Smooth muscle cell (in vitro differentiated cells): ENCODE results near the gene TRMT44. TPM values are rescaled to one million over a fixed set of nuclear protein-coding genes. Genes with fewer than 3 reads are reported as not detected.

ENCODE experiments used
- DNase-seq: peaks from one replicate; lab custom pipeline; 2025; ENCODE audit not compliant: unreplicated experiment; lab: John Stamatoyannopoulos, UW
- H2AFZ ChIP-seq: fragments of 200-600 bp; sonication (generic); 2 replicates; pipeline ENCODE4 v1.6.0; 2016; ENCODE audit warnings: antibody characterized with exemption, low read depth, mild to moderate bottlenecking
- H3F3A ChIP-seq: fragments of 200-600 bp; sonication (generic); 2 replicates; pipeline ENCODE4 v1.6.0; 2017; ENCODE audit warnings: antibody characterized with exemption, low read depth
- H3K27ac ChIP-seq: fragments of 200-600 bp; sonication (generic); 2 replicates; pipeline ENCODE4 v1.5.1; 2016; ENCODE audit warnings: low read depth, mild to moderate bottlenecking
- H3K27me3 ChIP-seq: fragments of 200-600 bp; sonication (generic); 2 replicates; pipeline ENCODE4 v1.6.1; 2016; ENCODE audit warnings: low read depth, mild to moderate bottlenecking
- H3K36me3 ChIP-seq: fragments of 200-600 bp; sonication (generic); 2 replicates; pipeline ENCODE4 v1.5.1; 2016; ENCODE audit warnings: low read depth
- H3K4me1 ChIP-seq: fragments of 200-600 bp; sonication (generic); 2 replicates; pipeline ENCODE4 v1.5.1; 2016; ENCODE audit warnings: low read depth
- H3K4me2 ChIP-seq: fragments of 200-600 bp; sonication (generic); 2 replicates; pipeline ENCODE4 v1.6.0; 2016; ENCODE audit warnings: mild to moderate bottlenecking
- H3K4me3 ChIP-seq: fragments of 200-600 bp; sonication (generic); 2 replicates; pipeline ENCODE4 v1.5.1; 2016; ENCODE audit warnings: mild to moderate bottlenecking
- H3K79me2 ChIP-seq: fragments of 200-600 bp; sonication (generic); 2 replicates; pipeline ENCODE4 v1.6.0; 2016; ENCODE audit warnings: low read depth, mild to moderate bottlenecking
- H3K9ac ChIP-seq: fragments of 200-600 bp; sonication (generic); 2 replicates; pipeline ENCODE4 v1.6.0; 2016; ENCODE audit warnings: low read depth
- H3K9me3 ChIP-seq: fragments of 200-600 bp; sonication (generic); replicated peaks from 2 replicates; pipeline ENCODE4 v1.5.1; 2016; ENCODE audit warnings: low read depth
- H4K20me1 ChIP-seq: fragments of 200-600 bp; sonication (generic); 2 replicates; pipeline ENCODE4 v1.6.0; 2016; ENCODE audit warnings: low read depth
- CTCF ChIP-seq: fragments of 200-600 bp; sonication (generic); IDR thresholded peaks from 2 replicates; pipeline ENCODE4 v1.5.1; 2017; ENCODE audit warnings: borderline replicate concordance, mild to moderate bottlenecking, antibody characterized with exemption; ENCODE audit not compliant: insufficient read depth, poor library complexity, severe bottlenecking
- WGBS: methylation state at CpG from one replicate; pipeline ENCODE4 v1.1.7; 2016; ENCODE audit warnings: low lambda C conversion rate; 5-methylcytosine and 5-hydroxymethylcytosine counted together
- polyA plus RNA-seq: library from polyadenylated mRNA; unstranded; fragments of >200 nt; fragmentation: Nextera tagmentation; extraction: Ambion mirVana; gene quantifications from 2 replicates; pipeline ENCODE4 v1.2.1, GENCODE V29; 2016
- total RNA-seq: library from RNA; depleted of rRNA; stranded (reverse); fragments of >200 nt; gene quantifications from 2 replicates; pipeline ENCODE4 v1.2.3, GENCODE V29; 2014

The TRMT44 gene
- total and polyA plus RNA-seq, 2 experiments from 2014 or later, result 5.0 to 18.7 TPM

- Histone ChIP-seq H3K4me2 (no peak overlapping the region), H3F3A (no peaks in the 10 kb centered on the region), H3K9ac (no peak overlapping the region), H3K9me3 (no peaks in the 10 kb centered on the region), H4K20me1 (peaks cover 69% of the 10 kb centered on the region), H3K36me3 (no peaks in the 10 kb centered on the region), H3K27me3 (no peaks in the 10 kb centered on the region), H3K4me1 (peaks cover 1% of the 10 kb centered on the region), H3K27ac (no peak overlapping the region), H3K79me2 (peaks cover 32% of the 10 kb centered on the region), H2AFZ (no peak overlapping the region), H3K4me3 (no peak overlapping the region)
- WGBS, result 77% methylated on average over 4 of the region's 4 CpGs
- no peak for DNase-seq
- no peak for TF ChIP-seq CTCF
These were observed 18.2 kb upstream of the TRMT44 start for GRCh38 chr4:8422327-8422726.

GRCh38 chr4:8422786-8423185, 17.8 kb upstream of the TRMT44 start:
- no peak for DNase-seq
- no peaks in the 10 kb centered on the region for H3F3A ChIP-seq
- no peak overlapping the region for H3K4me2 ChIP-seq
- WGBS, result 96% methylated on average over 5 of the region's 5 CpGs
- peaks cover 28% of the 10 kb centered on the region for H3K79me2 ChIP-seq
- H2AFZ ChIP-seq, result no peak overlapping the region
- no peaks in the 10 kb centered on the region for H3K27me3 ChIP-seq
- H3K36me3 ChIP-seq, result no peaks in the 10 kb centered on the region
- TF ChIP-seq CTCF, result no peak
- no peaks in the 10 kb centered on the region for H3K9me3 ChIP-seq
- H3K4me1 ChIP-seq, result peaks cover 6% of the 10 kb centered on the region
- H3K4me3 ChIP-seq, result no peak overlapping the region
- no peak overlapping the region for H3K9ac ChIP-seq
- H4K20me1 ChIP-seq, result peaks cover 65% of the 10 kb centered on the region
- H3K27ac ChIP-seq, result no peak overlapping the region

- H3K4me1 ChIP-seq, result peaks cover 6% of the 10 kb centered on the region
- peak overlapping the region; percentile 88 for H3K4me3 ChIP-seq
- H3K27ac ChIP-seq, result peak overlapping the region; percentile 65
- H2AFZ ChIP-seq, result no peak overlapping the region
- H3F3A ChIP-seq, result no peaks in the 10 kb centered on the region
- peak overlapping the region; percentile 97 for H3K4me2 ChIP-seq
- H3K36me3 ChIP-seq, result no peaks in the 10 kb centered on the region
- H4K20me1 ChIP-seq, result peaks cover 26% of the 10 kb centered on the region
- TF ChIP-seq CTCF, result no peak
- no peak for DNase-seq
- WGBS, result 92% methylated on average over 17 of the region's 17 CpGs
- H3K27me3 ChIP-seq, result no peaks in the 10 kb centered on the region
- H3K9ac ChIP-seq, result peak overlapping the region; percentile 87
- H3K9me3 ChIP-seq, result no peaks in the 10 kb centered on the region
- peaks cover 20% of the 10 kb centered on the region for H3K79me2 ChIP-seq
These were observed 13.3 kb upstream of the TRMT44 start for GRCh38 chr4:8427262-8427661.

GRCh38 chr4:8427761-8428287, 12.8 kb upstream of the TRMT44 start:
- 13% methylated on average over 14 of the region's 21 CpGs for WGBS

More at GRCh38 chr4:8427761-8428287, 12.8 kb upstream of the TRMT44 start:
- peak overlapping the region; percentile 97 for H3K4me2 ChIP-seq
- H3K9ac ChIP-seq, result peak overlapping the region; percentile 87
- H3K27ac ChIP-seq, result peak overlapping the region; percentile 65
- peak overlapping the region; percentile 54 for H2AFZ ChIP-seq
- no peaks in the 10 kb centered on the region for H3K36me3 ChIP-seq
- peaks cover 22% of the 10 kb centered on the region for H4K20me1 ChIP-seq
- no peaks in the 10 kb centered on the region for H3K9me3 ChIP-seq
- TF ChIP-seq CTCF, result no peak
- no peaks in the 10 kb centered on the region for H3K27me3 ChIP-seq
- peaks cover 6% of the 10 kb centered on the region for H3K4me1 ChIP-seq
- no peaks in the 10 kb centered on the region for H3F3A ChIP-seq
- peaks cover 20% of the 10 kb centered on the region for H3K79me2 ChIP-seq
- H3K4me3 ChIP-seq, result peak overlapping the region; percentile 88
- DNase-seq, result no peak
